GM21576 (cell line): ENCODE data around the gene BEND6.
A peak's percentile ranks its signal among the peaks of the same experiment; 100 is the strongest.
"Not testable (repeated sequence)": the region's sequence is repeated elsewhere in the genome, so short reads cannot be mapped to it uniquely, and the experiment has no call there.

Experiments used
- ATAC-seq: cut with Tn5 transposase; IDR thresholded peaks from one replicate; pipeline ENCODE4 v1.9.1; 2021; ENCODE audit warnings: mild to moderate bottlenecking, moderate library complexity; ENCODE audit not compliant: unreplicated experiment

Gene BEND6

GRCh38 chr6:57026001-57026400 lies 71.1 kb downstream of the BEND6 start:
- no peak for ATAC-seq

- ATAC-seq: no peak
Observed at GRCh38 chr6:57027301-57027700, 72.4 kb downstream of the BEND6 start.

- ATAC-seq: no peak
Observed at GRCh38 chr6:57029213-57029612, 74.3 kb downstream of the BEND6 start.

DNA sequence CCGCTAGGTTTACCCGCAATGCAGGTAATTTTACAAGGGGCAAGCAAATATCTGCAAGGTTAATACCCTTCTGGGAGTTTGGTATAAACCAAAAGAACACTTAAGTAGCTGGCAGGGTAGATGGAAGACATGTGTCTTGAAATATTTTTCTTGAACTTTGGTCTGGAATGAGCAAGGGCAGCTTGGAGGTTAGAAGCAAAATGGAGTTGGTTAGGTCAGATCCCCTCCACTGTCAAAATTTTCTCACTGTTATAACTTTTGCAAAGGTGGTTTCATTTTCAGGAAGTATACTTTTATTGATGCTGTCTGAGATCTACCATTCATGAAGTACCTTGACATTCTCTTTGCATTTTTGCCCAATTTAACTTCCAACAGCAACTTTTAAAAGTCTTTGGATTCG lies 78.3 kb downstream of the BEND6 start:
- ATAC-seq: no peak

DNA sequence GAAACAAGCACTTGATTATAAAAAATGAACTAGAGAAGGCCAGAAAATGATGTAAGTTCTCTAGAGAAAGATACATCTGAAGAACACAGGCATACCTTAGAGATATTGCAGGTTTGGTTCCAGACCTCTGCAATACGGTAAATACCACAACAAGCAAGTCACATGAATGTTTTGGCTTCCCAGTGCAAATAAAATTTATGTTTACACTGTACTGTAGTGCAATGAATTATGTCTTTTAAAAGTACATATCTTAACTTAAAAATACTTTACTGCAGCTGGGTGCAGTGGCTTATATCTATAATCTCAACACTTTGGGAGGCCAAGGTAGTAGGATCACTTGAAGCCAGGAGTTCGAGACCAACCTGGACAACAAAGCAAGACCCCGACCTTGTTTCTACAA lies 80.6 kb downstream of the BEND6 start:
- ATAC-seq: no peak

GRCh38 chr6:57038906-57039305 lies 84.0 kb downstream of the BEND6 start:
- no peak for ATAC-seq

DNA sequence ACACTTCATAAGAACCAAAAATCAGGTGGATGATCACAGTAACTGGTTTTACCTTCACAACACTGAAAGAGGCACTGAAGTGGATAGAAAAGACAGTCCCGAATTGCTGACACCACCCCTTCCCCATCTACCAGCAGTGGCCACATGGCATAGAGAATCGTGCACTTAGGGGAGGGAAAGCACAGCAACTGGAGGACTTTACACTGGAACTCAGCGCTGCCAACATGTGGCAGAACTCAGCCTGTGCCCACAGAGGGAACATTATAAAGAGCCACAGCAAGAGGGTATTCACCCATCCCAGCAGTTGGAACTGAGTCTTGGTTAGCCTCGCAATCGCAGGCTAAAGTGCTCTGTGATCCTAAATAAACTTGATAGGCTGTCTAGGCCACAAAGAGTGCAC lies 85.1 kb downstream of the BEND6 start:
- no peak for ATAC-seq

DNA sequence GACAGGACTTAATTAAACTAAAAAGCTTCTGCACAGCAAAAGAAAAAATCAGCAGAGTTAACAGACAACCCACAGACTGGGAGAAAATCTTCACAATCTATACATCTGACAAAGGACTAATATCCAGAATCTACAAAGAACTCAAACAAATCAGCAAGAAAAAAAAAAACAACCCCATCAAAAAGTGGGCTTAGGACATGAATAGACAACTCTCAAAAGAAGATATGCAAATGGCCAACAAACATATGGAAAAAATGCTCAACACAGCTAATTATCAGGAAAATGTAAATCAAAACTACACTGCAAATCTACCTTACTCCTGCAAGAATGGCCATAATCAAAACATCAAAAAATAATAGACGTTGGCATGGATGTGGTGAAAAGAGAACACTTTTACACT lies 89.2 kb downstream of the BEND6 start:
- ATAC-seq: not testable (repeated sequence)

DNA sequence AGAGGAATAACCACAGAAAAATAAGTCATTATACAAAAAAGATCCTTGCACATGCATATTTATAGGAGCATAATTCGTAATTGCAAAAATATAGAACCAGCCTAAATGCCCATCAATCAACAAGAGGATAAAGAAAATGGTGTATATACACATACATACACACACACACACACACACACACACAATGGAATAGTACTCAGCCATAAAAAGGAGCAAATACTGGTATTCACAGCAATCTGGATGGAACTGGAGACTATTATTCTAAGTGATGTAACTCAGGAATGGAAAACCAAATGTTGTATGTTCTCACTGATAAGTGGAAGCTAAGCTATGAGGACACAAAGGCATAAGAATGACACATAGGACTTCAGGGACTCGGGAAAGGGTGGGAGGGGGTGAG lies 89.7 kb downstream of the BEND6 start:
- no peak for ATAC-seq

DNA sequence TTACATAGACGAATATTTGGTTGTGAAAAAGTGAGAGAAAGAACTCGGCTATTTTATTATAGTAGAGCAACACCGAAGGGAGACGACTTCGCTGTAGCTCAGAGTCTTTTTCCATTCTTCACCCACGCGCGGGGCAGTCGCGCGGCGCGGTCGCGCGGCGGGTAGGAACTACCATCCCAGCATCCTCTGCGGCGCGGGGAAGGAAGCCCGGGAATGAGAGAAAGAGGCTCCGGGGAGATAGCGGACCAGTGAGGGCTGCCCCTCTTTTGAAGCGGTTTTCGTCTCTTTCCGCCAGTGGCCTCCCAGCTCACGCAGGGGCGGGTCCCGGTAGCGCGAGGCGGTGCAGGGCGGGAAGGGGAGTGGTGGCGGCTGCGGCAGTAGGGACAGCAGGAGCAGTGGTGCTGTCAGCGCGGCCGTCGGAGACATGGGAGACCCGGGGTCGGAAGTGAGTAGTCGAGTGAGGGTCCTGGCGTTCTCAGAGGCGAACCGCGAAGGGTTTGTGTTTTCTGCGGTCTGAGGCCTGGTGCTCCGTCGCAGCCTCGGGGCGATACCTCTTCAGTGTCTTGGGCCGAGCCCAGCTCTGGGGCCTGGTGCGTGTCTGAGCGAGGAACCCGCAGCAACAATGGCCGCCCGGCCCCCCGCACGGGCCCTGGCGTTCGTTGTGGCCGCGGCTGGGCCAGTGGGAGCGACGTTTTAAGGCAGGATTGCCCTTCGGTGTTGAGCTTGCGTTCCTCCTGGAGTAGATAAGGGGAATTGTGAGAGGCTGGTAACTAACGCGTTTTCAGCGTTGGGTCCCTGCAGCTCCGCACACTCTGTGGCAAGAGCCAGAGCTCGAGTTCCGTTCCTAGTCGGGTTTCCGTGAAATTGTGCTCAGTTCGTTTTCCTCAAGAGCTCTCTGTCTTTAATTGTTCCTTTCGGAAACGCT lies 91.7 kb downstream of the BEND6 start, which contains the start of gene KIAA1586:
Gene KIAA1586 (plus strand): TSS at position 362 of the 925 bp plus-strand sequence. CDS start 63 bp downstream, at position 425.
- peak; percentile 95 for ATAC-seq

DNA sequence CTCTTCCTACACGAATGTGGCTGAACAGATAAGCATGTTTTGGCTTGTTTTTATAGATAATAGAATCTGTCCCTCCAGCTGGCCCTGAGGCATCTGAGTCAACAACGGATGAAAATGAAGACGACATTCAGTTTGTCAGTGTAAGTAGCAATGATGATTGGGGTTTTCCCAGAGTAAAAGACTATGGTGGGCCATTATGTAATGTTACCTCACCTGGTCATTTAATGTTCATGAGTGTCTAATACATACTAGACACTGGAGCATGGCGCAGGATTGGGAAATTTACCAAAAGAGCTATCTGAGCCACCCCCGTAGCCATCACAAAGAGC lies 92.3 kb downstream of the BEND6 start:
- peak; percentile 11 for ATAC-seq

- not testable (repeated sequence) for ATAC-seq
Observed at GRCh38 chr6:57047859-57048258, 93.0 kb downstream of the BEND6 start.

DNA sequence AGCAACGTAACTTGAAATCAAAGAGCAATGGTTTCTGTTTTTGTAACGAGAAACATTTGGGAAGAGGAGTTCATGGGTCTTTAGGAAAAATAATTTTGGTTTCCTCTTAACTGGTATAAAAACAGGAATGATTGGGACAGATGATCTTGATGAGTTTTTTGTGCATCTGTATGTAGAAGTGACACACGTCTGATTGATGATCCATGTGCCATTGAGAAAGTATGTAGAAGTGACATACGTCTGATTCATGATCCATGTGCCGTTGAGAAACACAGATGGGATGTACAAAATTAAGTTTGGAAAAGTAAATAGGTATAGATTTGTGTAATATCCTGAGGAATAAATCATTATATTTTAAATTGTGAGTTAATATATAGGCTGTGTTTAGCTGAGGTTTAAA lies 93.7 kb downstream of the BEND6 start:
- no peak for ATAC-seq

DNA sequence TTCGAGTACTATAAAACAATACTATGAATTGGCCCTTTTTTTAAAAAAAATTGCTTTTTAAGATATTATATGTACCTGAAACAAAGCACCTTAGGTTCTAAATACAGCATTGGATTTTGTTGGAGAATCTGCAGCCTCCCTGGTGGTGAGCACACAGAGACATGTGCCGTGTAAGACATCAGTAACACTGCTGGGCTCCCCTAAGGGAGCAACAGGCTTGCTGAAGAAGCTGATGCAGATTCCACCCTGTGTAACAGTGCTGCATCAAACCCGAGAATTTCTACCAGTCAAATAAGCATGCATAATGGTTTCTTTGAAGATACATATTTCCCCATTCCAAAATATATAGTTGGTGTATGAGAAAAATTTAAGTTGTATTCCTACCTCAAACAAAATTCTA lies 108.9 kb downstream of the BEND6 start:
- no peak for ATAC-seq

GRCh38 chr6:57064809-57065208 lies 109.9 kb downstream of the BEND6 start:
- ATAC-seq: no peak

GRCh38 chr6:57068061-57068460 lies 113.2 kb downstream of the BEND6 start:
- no peak for ATAC-seq

DNA sequence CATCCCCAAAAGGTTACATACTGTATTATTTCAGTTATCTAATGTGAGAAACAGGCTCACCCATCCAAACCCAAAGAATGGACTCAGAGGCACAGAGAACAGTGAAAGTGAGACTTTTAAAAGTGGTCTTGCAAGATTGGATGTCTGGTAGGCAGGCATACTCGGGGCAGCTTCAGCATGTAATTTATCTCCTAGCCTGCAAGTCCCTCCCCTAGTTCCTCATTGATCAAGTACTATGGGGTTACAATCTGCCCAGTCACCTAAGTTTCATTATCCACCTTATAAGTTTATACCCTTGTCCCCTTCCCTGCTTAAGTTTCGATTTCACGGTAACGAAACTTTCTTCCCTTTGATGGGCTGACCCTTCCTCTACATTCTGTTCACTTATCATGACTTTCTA lies 114.3 kb downstream of the BEND6 start:
- ATAC-seq: no peak

DNA sequence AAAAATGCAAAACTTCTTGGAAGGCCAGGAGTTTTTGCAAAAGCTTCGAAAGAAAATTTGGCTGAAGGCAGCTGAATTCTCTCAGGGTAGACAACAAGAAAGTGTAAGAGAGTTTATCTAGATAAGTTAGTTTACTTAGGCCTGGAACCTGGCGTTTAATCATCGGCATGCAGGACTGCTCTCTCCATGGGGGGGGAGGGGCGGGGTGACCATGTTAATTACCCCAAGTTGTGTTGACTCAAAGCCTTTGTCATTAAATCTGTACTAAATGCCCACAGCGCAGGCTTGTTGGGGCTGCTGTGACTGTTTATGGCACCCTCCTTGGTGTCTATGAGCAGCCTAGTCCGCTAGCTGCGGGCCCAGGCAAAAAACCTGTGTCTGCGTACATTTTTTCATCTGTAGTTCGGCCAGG lies 115.0 kb downstream of the BEND6 start:
- no peak for ATAC-seq

GRCh38 chr6:57072108-57072507 lies 117.2 kb downstream of the BEND6 start:
- no peak for ATAC-seq

DNA sequence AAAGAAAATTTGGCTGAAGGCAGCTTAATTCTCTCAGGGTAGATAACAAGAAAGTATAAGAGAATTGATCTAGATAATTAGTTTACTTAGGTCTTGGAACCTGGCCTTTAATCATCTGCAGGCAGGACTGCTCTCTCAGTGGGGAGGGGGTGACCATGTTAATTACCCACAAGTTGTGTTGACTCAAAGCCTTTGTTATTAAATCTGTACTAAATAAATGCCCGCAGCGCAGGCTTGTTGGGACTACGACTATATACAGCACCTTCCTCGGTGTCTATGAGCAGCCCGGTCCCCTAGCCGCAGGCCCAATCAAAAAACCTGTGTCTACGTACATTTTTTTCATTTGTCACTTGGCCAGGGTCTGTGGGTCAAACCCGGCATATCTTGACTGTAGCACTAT lies 119.5 kb downstream of the BEND6 start:
- no peak for ATAC-seq

GRCh38 chr6:57075092-57075491 lies 120.2 kb downstream of the BEND6 start:
- ATAC-seq: no peak
